Type B pancreatic cell (in vitro differentiated cells): ENCODE data around the gene RBFOX1. TPM values are rescaled to one million over a fixed set of nuclear protein-coding genes. Genes with fewer than 3 reads are reported as not detected.

ENCODE experiments used
- DNase-seq: peaks from one replicate; pipeline ENCODE4 v3.0.0; 2021; ENCODE audit warnings: mixed read lengths; ENCODE audit not compliant: unreplicated experiment; ENCODE audit errors: extremely low spot score
- H3K27ac Mint-ChIP-seq: 2 replicates; pipeline ENCODE4 v1.8.0; 2021; ENCODE audit warnings: mild to moderate bottlenecking, mixed read lengths
- H3K27me3 Mint-ChIP-seq: 2 replicates; pipeline ENCODE4 v1.8.0; 2021; ENCODE audit warnings: mixed read lengths
- H3K36me3 Mint-ChIP-seq: 2 replicates; pipeline ENCODE4 v1.8.0; 2021; ENCODE audit warnings: mixed read lengths
- H3K4me1 Mint-ChIP-seq: one replicate; pipeline ENCODE4 v1.8.0; 2021; ENCODE audit warnings: mixed read lengths; ENCODE audit not compliant: unreplicated experiment
- H3K4me3 Mint-ChIP-seq: 2 replicates; pipeline ENCODE4 v1.8.0; 2021; ENCODE audit warnings: mild to moderate bottlenecking, mixed read lengths
- H3K9me3 Mint-ChIP-seq: 2 replicates; pipeline ENCODE4 v1.8.0; 2021; ENCODE audit warnings: mixed read lengths
- CTCF ChIP-seq: fragments of 200-600 bp; sonication (generic); conservative IDR thresholded peaks from 2 replicates; pipeline ENCODE4 v1.5.0; 2021; ENCODE audit warnings: antibody characterized with exemption, mild to moderate bottlenecking
- total RNA-seq: library from RNA; stranded (reverse); gene quantifications from 2 replicates; pipeline ENCODE4 v1.2.1, GENCODE V29; 2021; ENCODE audit warnings: low replicate concordance

RBFOX1 gene
- total RNA-seq, 1 donor from 2014 or later, result 21.0 TPM

DNA sequence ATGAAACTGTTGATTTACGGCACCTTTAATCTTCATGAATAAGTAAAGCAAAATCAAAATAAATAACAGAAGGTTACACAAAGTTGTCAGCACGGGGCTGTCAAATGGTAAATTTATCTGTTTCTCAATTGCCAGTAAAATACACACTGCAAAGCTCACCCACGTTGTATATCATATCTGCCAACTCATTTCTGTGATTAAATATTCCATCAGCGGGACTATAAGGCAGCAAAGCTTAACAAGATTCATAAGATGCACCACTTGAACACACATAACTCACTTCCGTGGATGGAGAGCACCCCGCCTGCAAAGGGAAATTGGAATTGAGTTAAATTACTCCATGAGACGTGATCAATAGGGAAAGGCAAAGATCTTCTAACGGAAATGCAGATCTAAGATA lies 280.0 kb downstream of the RBFOX1 start:
- no peaks in the 10 kb centered on the region for H3K9me3 Mint-ChIP-seq
- no peaks in the 10 kb centered on the region for H3K27me3 Mint-ChIP-seq
- H3K36me3 Mint-ChIP-seq, result no peaks in the 10 kb centered on the region
- no peak for TF ChIP-seq CTCF
- peaks cover 5% of the 10 kb centered on the region for H3K4me1 Mint-ChIP-seq
- no peak for DNase-seq
- no peak overlapping the region for H3K27ac Mint-ChIP-seq
- no peak overlapping the region for H3K4me3 Mint-ChIP-seq

DNA sequence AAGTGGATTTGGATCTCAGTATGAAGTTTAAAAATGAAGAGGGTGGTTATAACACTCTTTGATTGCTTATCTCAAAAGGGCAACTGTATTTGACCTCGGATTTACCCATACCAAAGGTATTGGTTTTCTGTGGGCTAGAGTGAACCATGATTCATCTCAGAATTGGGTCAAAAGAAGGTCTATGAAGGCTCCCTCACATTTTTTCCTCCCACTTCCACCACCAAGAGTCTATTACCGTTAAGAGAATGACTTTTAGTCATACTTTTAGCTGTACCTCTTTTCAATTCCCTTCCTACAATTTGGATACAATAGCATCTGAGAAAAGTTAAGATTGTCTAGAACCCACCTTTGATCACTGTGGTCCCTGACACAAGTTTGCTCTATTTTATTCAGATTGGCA lies 280.9 kb downstream of the RBFOX1 start:
- peaks cover 5% of the 10 kb centered on the region for H3K4me1 Mint-ChIP-seq

DNA sequence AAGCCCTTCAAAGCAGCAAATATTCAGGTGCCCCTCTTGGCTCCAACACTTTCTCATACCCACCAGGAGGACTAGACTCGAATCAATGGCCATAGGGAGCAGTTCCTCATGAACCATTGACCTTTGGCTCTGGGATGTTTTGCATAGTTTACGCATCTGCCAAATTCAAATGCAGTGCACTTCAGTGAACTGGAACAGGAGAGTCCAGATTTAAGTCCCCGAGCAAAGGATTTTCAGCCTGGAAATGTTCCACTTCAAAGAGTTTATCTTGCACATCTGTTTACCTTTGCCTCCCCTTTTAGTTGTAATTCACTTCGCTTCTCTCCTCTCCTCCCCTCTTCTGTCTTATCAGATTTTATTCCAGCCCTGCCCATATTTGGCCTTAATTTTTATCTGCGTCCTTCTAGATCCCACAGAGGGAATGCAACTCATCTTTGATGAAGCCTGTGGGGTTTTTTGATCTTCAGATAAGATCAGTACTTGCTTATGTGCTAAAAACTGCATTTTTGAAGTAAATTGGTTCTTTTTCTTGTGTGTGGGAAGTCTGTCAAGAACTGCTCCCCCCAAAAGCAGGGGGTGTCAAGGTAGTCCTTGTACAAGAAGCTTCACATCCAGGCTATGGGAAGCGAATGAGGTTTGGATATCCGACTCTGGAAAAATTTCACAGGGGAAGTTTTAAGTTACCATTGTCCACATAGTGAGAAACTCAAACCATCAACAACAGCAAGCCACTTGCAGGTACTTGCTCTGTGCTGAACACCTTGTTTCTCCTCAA lies 281.6 kb downstream of the RBFOX1 start:
- DNase-seq, result no peak

More for the DNA sequence above, 280.9 kb downstream of the RBFOX1 start:
- no peak overlapping the region for H3K4me3 Mint-ChIP-seq
- no peaks in the 10 kb centered on the region for H3K27me3 Mint-ChIP-seq
- no peaks in the 10 kb centered on the region for H3K36me3 Mint-ChIP-seq
- DNase-seq, result no peak
- TF ChIP-seq CTCF, result no peak
- no peaks in the 10 kb centered on the region for H3K9me3 Mint-ChIP-seq
- H3K27ac Mint-ChIP-seq, result no peak overlapping the region

GRCh38 chr16:7615565-7615964 lies 282.9 kb downstream of the RBFOX1 start:
- no peak for DNase-seq
- no peaks in the 10 kb centered on the region for H3K9me3 Mint-ChIP-seq
- H3K4me3 Mint-ChIP-seq, result no peak overlapping the region
- no peak for TF ChIP-seq CTCF
- H3K4me1 Mint-ChIP-seq, result peaks cover 5% of the 10 kb centered on the region
- H3K36me3 Mint-ChIP-seq, result no peaks in the 10 kb centered on the region
- H3K27me3 Mint-ChIP-seq, result no peaks in the 10 kb centered on the region
- no peak overlapping the region for H3K27ac Mint-ChIP-seq

More for the DNA sequence above, 281.6 kb downstream of the RBFOX1 start:
- Mint-ChIP-seq H3K36me3 (no peaks in the 10 kb centered on the region), H3K4me3 (no peak overlapping the region), H3K27ac (no peak overlapping the region), H3K4me1 (peaks cover 5% of the 10 kb centered on the region), H3K9me3 (no peaks in the 10 kb centered on the region), H3K27me3 (no peaks in the 10 kb centered on the region)
- TF ChIP-seq CTCF, result no peak

GRCh38 chr16:7624871-7625766 lies 292.5 kb downstream of the RBFOX1 start:
- no peaks in the 10 kb centered on the region for H3K27me3 Mint-ChIP-seq
- no peaks in the 10 kb centered on the region for H3K9me3 Mint-ChIP-seq
- no peak for TF ChIP-seq CTCF
- no peak for DNase-seq
- no peaks in the 10 kb centered on the region for H3K4me1 Mint-ChIP-seq
- H3K4me3 Mint-ChIP-seq, result no peak overlapping the region
- no peaks in the 10 kb centered on the region for H3K36me3 Mint-ChIP-seq
- H3K27ac Mint-ChIP-seq, result no peak overlapping the region
